ENCODE results near the gene ANO5.

DNA sequence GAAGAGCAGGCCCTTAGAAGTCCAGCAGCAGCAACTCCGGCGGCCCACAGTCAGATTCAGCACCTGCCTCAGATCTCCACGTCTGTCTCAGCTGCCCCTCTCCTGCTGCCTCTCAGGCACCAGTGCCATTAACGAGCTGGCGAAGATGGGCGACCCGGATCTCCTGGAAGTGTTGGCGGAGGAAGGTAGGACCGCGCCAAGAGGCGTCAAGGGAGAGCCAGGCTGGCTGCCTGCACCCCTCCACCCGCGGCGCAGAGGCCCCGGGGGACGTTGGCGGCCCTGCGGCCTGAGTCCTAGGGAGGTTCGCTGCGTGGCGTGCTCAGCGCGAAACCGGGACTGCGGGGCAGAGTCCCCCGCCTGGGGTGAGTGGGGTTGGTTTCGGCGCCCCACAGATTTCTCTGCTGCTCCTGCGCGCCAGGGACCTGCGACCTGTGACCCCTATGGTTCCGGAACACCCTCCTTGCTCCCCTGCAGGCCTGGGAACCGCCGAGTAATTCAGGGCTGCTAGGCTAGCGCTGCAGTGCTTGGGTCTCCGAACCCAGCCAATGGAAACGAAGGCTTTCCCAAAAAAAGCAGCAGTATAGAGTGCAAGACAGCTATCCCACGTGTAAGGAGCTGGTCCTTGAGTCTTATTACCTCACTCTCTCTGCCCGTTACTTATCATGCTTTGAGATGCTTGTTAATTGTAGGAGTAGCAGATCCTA, 615 bp downstream of the ANO5 start:
- TF ChIP-seq POLR2AphosphoS5 (IDR thresholded peaks at IDR 0.05; ENCODE audit: insufficient read depth, low read depth, low read length) (no peak), MYC (IDR thresholded peaks at IDR 0.05; ENCODE audit: low read depth, low read length) (no peak)
